Astrocyte of the spinal cord (primary cell): ENCODE results near the gene RNF44.

ENCODE experiments used
- DNase-seq: peaks from one replicate; pipeline ENCODE4 v3.0.0; 2011; ENCODE audit warnings: low read depth, low spot score
- H3K4me3 ChIP-seq: 2 replicates; pipeline ENCODE4 v1.5.1; 2011; ENCODE audit warnings: low read depth, mild to moderate bottlenecking, low read length, moderate library complexity
- in situ Hi-C: cut with HindIII; loops from 2 replicates; pipeline ENCODE4 v1.10.0; 2017; ENCODE audit warnings: low sequenced_read_pairs
- TF ChIP-seq, protein P1 (sequence below): IDR thresholded peaks from 2 replicates; pipeline ENCODE4 v1.5.1; 2012; ENCODE audit warnings: low read depth, mild to moderate bottlenecking, low read length, inconsistent platforms

Gene RNF44

DNA sequence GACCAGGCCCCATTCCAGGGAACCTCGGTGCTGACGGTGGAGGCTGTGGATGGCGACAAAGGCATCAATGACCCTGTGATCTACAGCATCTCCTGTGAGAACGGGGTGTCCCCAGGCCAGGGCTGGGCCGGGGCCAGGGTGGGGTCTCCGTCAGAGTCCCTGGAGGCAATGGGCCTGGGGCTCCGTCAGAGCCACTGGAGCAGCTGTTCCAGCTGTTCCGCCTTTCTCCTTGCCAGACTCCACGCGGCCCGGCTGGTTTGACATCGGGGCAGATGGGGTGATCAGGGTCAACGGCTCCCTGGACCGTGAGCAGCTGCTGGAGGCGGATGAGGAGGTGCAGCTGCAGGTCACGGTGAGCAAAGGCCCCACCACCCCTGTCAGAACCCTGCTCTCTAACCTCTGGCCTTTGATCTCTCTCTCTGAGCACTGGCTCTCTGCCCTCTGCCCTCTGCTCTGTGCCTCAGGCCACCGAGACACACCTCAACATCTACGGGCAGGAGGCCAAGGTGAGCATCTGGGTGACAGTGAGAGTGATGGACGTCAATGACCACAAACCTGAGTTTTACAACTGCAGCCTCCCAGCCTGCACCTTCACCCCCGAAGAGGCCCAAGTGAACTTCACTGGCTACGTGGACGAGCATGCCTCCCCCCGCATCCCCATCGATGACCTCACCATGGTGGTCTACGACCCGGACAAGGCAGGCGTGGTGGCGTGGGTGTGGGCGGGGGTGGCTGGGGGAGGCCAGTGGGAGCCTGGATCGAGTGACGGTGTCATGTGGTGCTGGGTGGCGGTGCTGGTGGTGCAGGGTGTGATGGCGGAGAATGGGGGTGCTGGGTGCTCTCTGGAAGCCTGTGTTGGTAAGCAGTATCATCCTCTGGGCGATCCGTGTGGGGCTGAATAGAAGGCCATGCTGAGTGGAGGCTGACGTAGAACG is 38.6 kb upstream of the RNF44 start:
- TF ChIP-seq, protein P1, sequence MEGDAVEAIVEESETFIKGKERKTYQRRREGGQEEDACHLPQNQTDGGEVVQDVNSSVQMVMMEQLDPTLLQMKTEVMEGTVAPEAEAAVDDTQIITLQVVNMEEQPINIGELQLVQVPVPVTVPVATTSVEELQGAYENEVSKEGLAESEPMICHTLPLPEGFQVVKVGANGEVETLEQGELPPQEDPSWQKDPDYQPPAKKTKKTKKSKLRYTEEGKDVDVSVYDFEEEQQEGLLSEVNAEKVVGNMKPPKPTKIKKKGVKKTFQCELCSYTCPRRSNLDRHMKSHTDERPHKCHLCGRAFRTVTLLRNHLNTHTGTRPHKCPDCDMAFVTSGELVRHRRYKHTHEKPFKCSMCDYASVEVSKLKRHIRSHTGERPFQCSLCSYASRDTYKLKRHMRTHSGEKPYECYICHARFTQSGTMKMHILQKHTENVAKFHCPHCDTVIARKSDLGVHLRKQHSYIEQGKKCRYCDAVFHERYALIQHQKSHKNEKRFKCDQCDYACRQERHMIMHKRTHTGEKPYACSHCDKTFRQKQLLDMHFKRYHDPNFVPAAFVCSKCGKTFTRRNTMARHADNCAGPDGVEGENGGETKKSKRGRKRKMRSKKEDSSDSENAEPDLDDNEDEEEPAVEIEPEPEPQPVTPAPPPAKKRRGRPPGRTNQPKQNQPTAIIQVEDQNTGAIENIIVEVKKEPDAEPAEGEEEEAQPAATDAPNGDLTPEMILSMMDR = no peak
- no peak overlapping the region for H3K4me3 ChIP-seq
- in situ Hi-C loops = no loop called here
- no peak for DNase-seq

DNA sequence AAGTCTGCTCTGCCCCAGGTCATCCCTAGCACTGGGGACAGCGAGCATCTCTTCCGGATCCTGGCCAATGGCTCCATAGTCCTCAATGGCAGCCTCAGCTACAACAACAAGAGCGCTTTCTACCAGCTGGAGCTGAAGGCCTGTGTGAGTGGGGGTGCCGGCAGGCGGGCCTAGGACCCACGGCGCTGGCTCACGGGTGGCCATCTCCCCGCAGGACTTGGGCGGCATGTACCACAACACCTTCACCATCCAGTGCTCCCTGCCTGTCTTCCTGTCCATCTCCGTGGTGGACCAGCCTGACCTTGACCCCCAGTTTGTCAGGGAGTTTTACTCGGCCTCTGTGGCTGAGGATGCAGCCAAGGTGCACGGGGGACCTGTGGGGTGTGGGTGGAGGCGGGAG is 37.9 kb upstream of the RNF44 start:
- H3K4me3 ChIP-seq = no peak overlapping the region
- no peak for DNase-seq
- in situ Hi-C loops = no loop called here
- TF ChIP-seq, protein P1 = no peak

DNA sequence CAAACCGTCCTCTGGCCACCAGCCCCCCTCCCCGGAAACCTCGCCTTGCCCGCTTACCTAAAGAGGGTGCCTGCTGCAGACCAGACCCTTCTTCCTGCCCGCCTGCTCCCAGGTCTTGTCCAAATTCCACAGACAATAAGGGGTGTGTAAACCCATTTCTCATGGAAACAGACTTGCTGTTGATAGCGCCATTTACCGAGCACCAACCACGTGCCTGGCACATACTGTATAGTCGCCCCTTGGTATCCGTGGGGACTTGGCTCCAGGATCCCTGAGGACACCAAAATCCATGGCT is 37.0 kb upstream of the RNF44 start:
- in situ Hi-C loops = no loop called here
- TF ChIP-seq, protein P1 = no peak
- no peak overlapping the region for H3K4me3 ChIP-seq
- DNase-seq = no peak

DNA sequence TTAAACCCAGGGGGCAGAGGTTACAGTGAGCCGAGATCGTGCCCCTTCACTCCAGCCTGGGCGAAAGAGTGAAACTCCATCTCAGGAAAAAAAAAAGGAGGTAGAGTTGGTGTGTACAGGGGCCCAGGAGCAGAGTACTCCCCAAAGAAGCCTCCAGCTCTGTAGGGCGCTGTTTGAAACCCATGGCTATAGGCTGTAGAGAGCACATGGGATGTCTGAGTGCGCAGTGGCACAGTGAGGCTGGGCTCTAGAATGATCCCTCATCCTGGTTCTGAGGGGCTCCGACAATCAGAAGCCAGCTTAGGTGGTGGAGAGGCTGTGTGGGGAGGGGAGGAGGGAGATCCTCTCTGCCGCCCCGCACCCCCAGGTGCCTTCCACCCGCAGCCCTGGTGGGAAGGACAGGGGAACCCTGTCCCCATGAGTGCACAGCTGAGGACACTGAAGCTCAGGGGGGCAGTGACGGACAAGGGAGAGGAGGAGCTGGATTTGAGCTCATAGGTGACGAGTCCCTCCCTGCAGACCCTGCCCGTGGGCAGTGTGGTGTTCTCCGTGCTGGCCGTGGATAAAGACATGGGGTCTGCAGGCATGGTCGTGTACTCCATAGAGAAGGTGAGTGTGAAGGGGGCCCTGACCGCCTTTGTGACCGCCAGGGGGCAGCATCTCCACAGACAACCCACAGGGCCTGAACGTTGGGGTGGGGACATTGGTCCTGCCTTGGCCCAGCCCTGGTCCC is 36.5 kb upstream of the RNF44 start:
- TF ChIP-seq, protein P1 = peak; percentile 93
- peak; percentile 36 for DNase-seq

DNA sequence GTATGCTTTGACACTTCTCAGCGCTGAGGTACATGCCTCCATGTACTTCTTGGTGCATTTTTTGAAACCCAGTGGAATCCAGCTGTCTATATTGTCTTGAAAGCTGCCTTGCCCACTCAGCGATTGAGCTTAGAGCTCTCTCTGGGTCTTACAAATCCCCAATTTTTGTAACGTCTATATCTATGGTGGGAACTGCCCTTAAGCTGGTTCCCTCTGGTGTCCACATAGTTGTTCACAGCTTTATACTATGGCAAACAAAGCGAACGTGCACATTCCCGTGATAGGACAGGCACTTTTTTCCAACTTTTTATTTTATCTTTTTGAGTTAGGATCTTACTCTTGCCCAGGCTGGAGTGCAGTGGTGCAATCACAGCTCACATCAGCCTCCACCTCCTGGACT is 32.8 kb upstream of the RNF44 start:
- no peak overlapping the region for H3K4me3 ChIP-seq
- TF ChIP-seq, protein P1 = peak; percentile 19
- in situ Hi-C loops = no loop called here
- peak; percentile 22 for DNase-seq

More for the DNA sequence above, 36.5 kb upstream of the RNF44 start:
- no peak overlapping the region for H3K4me3 ChIP-seq
- in situ Hi-C loops = no loop called here

DNA sequence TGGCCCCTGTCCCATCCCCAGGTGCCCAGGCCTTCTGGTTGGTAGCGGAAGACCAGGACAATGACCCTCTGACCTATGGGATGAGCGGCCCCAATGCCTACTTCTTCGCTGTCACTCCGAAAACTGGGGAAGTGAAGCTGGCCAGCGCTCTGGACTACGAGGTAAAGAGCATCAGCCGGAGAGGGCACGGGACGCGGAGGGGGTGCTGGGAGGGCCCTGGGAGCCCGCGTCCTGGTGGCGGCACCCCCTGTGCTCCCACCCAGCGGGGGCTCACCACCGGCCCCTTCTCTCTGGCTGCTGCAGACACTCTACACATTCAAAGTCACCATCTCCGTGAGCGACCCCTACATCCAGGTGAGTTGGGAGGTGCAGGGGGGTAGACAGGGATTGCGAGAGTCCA is 31.5 kb upstream of the RNF44 start:
- H3K4me3 ChIP-seq = no peak overlapping the region
- TF ChIP-seq, protein P1 = no peak
- DNase-seq = no peak
- in situ Hi-C loops = no loop called here
